ENCODE results near the gene TINAGL1. TPM values are rescaled to one million over a fixed set of nuclear protein-coding genes. Genes with fewer than 3 reads are reported as not detected.

The TINAGL1 gene
- total and polyA plus RNA-seq, 10 donors = 18.5 to 393 (median 229) TPM

DNA sequence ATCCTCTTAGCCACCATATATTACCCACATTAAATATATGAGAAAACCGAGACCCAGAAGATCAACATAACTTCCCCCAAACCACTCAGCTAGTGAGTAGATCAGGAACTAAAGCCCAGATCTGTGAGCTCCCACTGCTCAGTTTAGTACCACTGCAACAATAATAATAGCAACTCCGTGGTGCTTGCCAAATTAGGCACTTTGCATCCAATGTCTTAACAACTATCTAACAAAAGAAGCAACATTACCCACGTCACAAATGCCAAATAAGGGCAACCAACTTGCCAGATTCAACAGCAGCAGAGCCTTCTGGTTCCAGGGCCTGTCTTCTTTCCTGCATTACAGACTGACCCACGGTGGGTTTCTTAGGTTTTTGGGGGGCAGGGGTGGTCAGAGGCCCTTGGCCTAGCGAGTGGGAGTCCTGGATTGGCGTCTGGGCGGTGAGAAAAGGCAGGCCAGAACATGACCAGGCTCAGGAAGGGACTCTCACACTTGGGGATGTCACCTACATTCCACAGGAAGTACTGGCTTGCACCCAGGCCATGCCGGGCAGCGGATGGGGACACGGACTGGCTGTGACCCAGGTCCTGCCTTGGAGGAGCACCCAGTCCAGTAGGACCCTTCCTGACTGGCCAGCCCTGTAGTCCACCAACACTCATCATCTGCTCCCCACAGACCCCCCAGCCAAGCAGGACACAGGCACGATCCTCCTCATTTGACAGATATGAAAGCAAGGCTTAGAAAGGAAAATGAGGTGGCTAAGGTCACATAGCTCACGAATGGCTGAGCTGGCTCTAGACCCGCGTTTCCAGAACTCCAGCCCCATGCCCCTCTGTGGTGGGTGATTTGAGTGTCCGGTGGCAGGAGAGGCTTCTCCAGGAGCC is 45.8 kb downstream of the TINAGL1 start:
- peaks cover 10 to 45% (median 26%) of the 10 kb centered on the region in 6 donors for H3K4me1 ChIP-seq
- intact Hi-C loops (cut with DNase I; ENCODE audit: low total_unique reads) = no loop called here
- no peaks in the 10 kb centered on the region for H3K9me3 ChIP-seq
- H3K4me3 ChIP-seq = no peak overlapping the region
- no peak for TF ChIP-seq POLR2A (IDR thresholded peaks at IDR 0.05)
- TF ChIP-seq, protein P1, sequence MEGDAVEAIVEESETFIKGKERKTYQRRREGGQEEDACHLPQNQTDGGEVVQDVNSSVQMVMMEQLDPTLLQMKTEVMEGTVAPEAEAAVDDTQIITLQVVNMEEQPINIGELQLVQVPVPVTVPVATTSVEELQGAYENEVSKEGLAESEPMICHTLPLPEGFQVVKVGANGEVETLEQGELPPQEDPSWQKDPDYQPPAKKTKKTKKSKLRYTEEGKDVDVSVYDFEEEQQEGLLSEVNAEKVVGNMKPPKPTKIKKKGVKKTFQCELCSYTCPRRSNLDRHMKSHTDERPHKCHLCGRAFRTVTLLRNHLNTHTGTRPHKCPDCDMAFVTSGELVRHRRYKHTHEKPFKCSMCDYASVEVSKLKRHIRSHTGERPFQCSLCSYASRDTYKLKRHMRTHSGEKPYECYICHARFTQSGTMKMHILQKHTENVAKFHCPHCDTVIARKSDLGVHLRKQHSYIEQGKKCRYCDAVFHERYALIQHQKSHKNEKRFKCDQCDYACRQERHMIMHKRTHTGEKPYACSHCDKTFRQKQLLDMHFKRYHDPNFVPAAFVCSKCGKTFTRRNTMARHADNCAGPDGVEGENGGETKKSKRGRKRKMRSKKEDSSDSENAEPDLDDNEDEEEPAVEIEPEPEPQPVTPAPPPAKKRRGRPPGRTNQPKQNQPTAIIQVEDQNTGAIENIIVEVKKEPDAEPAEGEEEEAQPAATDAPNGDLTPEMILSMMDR (IDR thresholded peaks at IDR 0.05 in 8 of 11, conservative IDR thresholded peaks at IDR 0.05 in 3 of 11) = no peak
- peak in 1 of 3 donors; percentile 3 for TF ChIP-seq POLR2AphosphoS5 (IDR thresholded peaks at IDR 0.05)
- 72 to 89% (median 84%) methylated on average over 12 to 15 of the region's 15 CpGs for WGBS, 5 donors
- peaks cover 0 to 25% (median 17%) of the 10 kb centered on the region in 7 donors for H3K27me3 ChIP-seq (replicated peaks in 1 of 7)
- no peak for DNase-seq
- H3K36me3 ChIP-seq = peaks cover 0 to 26% (median 4%) of the 10 kb centered on the region in 6 donors
- H3K27ac ChIP-seq = no peak overlapping the region

DNA sequence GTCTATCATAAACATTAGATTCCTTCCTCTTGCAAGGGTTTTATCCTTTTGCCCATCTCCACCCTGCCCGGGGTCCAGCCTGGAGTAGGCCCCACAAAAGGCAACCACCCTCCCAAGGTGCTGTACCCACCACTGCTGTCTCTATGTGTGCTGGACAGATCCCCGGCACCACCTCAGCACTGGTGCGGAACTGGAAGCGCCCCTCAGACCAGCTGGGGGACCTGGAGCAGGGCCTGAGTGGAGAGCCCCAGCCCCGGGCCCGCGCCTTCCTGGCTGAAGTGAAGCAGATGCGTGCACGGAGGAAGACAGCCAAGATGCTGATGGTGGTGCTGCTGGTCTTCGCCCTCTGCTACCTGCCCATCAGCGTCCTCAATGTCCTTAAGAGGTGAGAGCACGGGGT is 47.0 kb downstream of the TINAGL1 start:
- no peaks in the 10 kb centered on the region for H3K9me3 ChIP-seq
- no peak overlapping the region for H3K4me3 ChIP-seq
- H3K36me3 ChIP-seq = peaks cover 0 to 38% (median 12%) of the 10 kb centered on the region in 6 donors
- no peak for DNase-seq
- 96 to 99% (median 97%) methylated on average over 11 to 12 of the region's 12 CpGs for WGBS, 5 donors
- intact Hi-C loops (cut with DNase I; ENCODE audit: low total_unique reads) = no loop called here
- TF ChIP-seq POLR2A (IDR thresholded peaks at IDR 0.05) (no peak), POLR2AphosphoS5 (IDR thresholded peaks at IDR 0.05) (peak in 1 of 3 donors; percentile 23)
- peaks cover 6 to 44% (median 21%) of the 10 kb centered on the region in 6 donors for H3K4me1 ChIP-seq
- H3K27me3 ChIP-seq (replicated peaks in 1 of 7) = peaks cover 0 to 12% (median 5%) of the 10 kb centered on the region in 7 donors
- no peak overlapping the region for H3K27ac ChIP-seq

DNA sequence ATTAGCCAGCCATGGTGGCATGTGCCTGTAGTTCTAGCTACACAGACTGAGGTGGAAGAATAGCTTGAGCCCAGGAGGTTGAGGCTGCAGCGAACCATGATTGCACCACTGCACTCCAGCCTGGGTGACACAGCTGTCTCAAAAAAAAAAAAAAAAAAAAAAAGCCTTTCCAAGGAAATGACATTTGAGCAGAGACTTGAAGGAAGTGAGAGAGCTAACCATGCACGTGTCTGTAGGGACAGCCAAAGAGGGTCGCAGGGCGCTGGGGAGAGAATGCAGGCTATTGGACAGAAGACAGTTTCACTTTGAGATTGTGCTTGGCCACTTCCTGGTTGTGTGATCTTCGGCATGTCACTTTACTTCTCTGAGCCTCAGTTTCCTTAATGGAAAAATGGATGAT is 48.0 kb downstream of the TINAGL1 start:
- DNase-seq = no peak
- peaks cover 0 to 48% (median 21%) of the 10 kb centered on the region in 6 donors for H3K36me3 ChIP-seq
- peaks cover 0 to 3% (median 0%) of the 10 kb centered on the region in 7 donors for H3K27me3 ChIP-seq (replicated peaks in 1 of 7)
- no peak overlapping the region for H3K4me3 ChIP-seq
- whole genome bisulfite sequencing, 5 donors = 44 to 52% (median 50%) methylated on average over 5 of the region's 5 CpGs
- no peaks in the 10 kb centered on the region for H3K9me3 ChIP-seq
- peaks cover 3 to 39% (median 16%) of the 10 kb centered on the region in 6 donors for H3K4me1 ChIP-seq
- TF ChIP-seq, protein P1 (IDR thresholded peaks at IDR 0.05 in 8 of 11, conservative IDR thresholded peaks at IDR 0.05 in 3 of 11) = no peak
- intact Hi-C loops (cut with DNase I; ENCODE audit: low total_unique reads) = no loop called here
- H3K27ac ChIP-seq = no peak overlapping the region

DNA sequence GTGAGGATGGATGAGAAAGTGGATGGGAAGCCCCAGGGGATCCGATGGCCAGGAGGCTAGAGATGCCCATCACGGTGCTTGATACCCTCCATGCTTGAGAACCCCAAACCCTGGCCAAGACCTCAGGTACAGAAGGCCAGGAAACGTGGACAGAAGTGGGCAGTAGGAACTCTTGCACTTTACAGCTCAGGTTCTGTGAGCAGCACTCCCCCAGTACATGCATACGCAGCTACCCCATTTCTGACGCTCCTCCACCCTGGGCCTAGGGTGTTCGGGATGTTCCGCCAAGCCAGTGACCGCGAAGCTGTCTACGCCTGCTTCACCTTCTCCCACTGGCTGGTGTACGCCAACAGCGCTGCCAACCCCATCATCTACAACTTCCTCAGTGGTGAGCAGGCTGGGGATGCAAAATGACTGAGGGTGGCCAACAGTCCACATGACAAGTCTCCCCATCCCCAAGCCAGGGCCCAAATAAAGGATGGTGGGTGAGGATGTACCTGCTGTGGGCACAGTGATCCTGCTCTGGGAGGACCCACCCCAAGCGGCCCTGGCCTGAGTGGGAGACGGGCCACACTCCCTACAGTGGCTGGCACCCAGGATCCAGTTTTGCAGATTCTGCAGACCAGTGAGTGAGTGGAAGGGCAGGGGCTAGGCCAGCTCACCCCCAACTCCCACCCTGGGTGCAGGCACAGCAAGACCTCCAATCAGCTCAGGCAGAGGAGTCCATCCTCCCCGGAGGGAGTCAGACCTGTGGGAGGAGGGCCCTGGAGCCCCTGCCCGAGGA is 48.6 kb downstream of the TINAGL1 start:
- peak overlapping the region in 1 of 8 donors; percentile 3 for H3K27ac ChIP-seq
- DNase-seq = no peak
- no peak overlapping the region for H3K4me3 ChIP-seq
- no peaks in the 10 kb centered on the region for H3K9me3 ChIP-seq
- TF ChIP-seq POLR2AphosphoS5 (IDR thresholded peaks at IDR 0.05) = peak in 2 of 3 donors; percentile 8 to 34
- TF ChIP-seq, protein P1 (IDR thresholded peaks at IDR 0.05 in 8 of 11, conservative IDR thresholded peaks at IDR 0.05 in 3 of 11) = no peak
- no peak for TF ChIP-seq POLR2A (IDR thresholded peaks at IDR 0.05)
- WGBS, 5 donors = 91 to 98% (median 94%) methylated on average over 16 of the region's 16 CpGs
- peaks cover 3 to 36% (median 16%) of the 10 kb centered on the region in 6 donors for H3K4me1 ChIP-seq
- intact Hi-C loops (cut with DNase I; ENCODE audit: low total_unique reads) = no loop called here
- no peaks in the 10 kb centered on the region for H3K27me3 ChIP-seq (replicated peaks in 1 of 7)
- H3K36me3 ChIP-seq = peaks cover 0 to 54% (median 27%) of the 10 kb centered on the region in 6 donors

All from spleen (tissue), 11 donors.